Natural killer cell (primary cell): Measurements from ENCODE around the gene PARL. TPM values are rescaled to one million over a fixed set of nuclear protein-coding genes. Genes with fewer than 3 reads are reported as not detected.

Experiments
- ATAC-seq, 3 donors: fragments of 150-1000 bp in 2 of 3; fragments of 200-7000 bp in 1 of 3; cut with Tn5 transposase; 1 replicate in 1 of 3; 2 replicates in 2 of 3; pipeline ENCODE4 v1.10.0; 2021; ENCODE audit warnings: mild to moderate bottlenecking in 2 of 3, moderate library complexity in 2 of 3
- DNase-seq, 2 donors: peaks; one replicate each; pipeline versions ENCODE4 v3.0.0 to v3.0.0-alpha.2; 2013 to 2021; ENCODE audit warnings: mixed read lengths in 1 of 2
- H3K27ac ChIP-seq: one replicate; pipeline ENCODE4 v1.5.1; 2013; ENCODE audit warnings: mild to moderate bottlenecking, low read length
- H3K27me3 ChIP-seq: one replicate; pipeline ENCODE4 v1.6.1; 2013; ENCODE audit warnings: low read length; ENCODE audit not compliant: control insufficient read depth, insufficient read depth
- H3K36me3 ChIP-seq: one replicate; pipeline ENCODE4 v1.6.1; 2013; ENCODE audit warnings: low read length; ENCODE audit not compliant: control insufficient read depth, insufficient read depth
- H3K4me1 ChIP-seq: one replicate; pipeline ENCODE4 v1.6.1; 2013; ENCODE audit warnings: low read length; ENCODE audit not compliant: control insufficient read depth, insufficient read depth
- H3K4me3 ChIP-seq: one replicate; pipeline ENCODE4 v1.5.1; 2013; ENCODE audit warnings: low read length
- H3K9me3 ChIP-seq: one replicate; pipeline ENCODE4 v1.6.1; 2013; ENCODE audit warnings: low read length; ENCODE audit not compliant: control insufficient read depth, insufficient read depth
- H3K27ac Mint-ChIP-seq, 2 donors: one replicate each; pipeline ENCODE4 v1.8.0; 2022; ENCODE audit warnings: mild to moderate bottlenecking in 2 of 2, mixed read lengths in 2 of 2, moderate library complexity in 1 of 2
- H3K27me3 Mint-ChIP-seq, 2 donors: one replicate each; pipeline ENCODE4 v1.8.0; 2022; ENCODE audit warnings: low read depth in 2 of 2, mixed read lengths in 2 of 2
- H3K36me3 Mint-ChIP-seq: one replicate; pipeline ENCODE4 v1.8.0; 2022; ENCODE audit warnings: mixed read lengths
- H3K4me1 Mint-ChIP-seq, 2 donors: one replicate each; pipeline ENCODE4 v1.8.0; 2022; ENCODE audit warnings: mixed read lengths in 2 of 2
- H3K4me3 Mint-ChIP-seq: one replicate; pipeline ENCODE4 v1.8.0; 2022; ENCODE audit warnings: mild to moderate bottlenecking, moderate library complexity, mixed read lengths
- H3K9me3 Mint-ChIP-seq, 2 donors: one replicate each; pipeline ENCODE4 v1.8.0; 2022; ENCODE audit warnings: mixed read lengths in 2 of 2
- WGBS: methylation state at CpG from one replicate; pipeline ENCODE4 v1.1.7; 2013; ENCODE audit warnings: missing lambda C conversion rate; ENCODE audit not compliant: insufficient coverage; 5-methylcytosine and 5-hydroxymethylcytosine counted together
- intact Hi-C: fragments of 100-400 bp; cut with micrococcal nuclease; formaldehyde crosslinking; loops from one replicate; pipeline ENCODE4 v1.14.2; 2022
- total RNA-seq, 4 donors: library from RNA; stranded (reverse); fragments of 120-200 nt in 1 of 4; gene quantifications; one replicate each; pipeline versions ENCODE4 v1.2.3 to v1.2.4, GENCODE V29; 2013 to 2022
- TF ChIP-seq, protein P1 (sequence below): fragments of 200-600 bp; IDR thresholded peaks from one replicate; pipeline ENCODE4 v1.8.0; 2022; ENCODE audit warnings: antibody characterized with exemption

The PARL gene
- total RNA-seq, 3 donors from 2014 or later (not counting 1 experiment from before 2014, with no cell fraction given): 35.1 to 47.1 (median 37.7) TPM

DNA sequence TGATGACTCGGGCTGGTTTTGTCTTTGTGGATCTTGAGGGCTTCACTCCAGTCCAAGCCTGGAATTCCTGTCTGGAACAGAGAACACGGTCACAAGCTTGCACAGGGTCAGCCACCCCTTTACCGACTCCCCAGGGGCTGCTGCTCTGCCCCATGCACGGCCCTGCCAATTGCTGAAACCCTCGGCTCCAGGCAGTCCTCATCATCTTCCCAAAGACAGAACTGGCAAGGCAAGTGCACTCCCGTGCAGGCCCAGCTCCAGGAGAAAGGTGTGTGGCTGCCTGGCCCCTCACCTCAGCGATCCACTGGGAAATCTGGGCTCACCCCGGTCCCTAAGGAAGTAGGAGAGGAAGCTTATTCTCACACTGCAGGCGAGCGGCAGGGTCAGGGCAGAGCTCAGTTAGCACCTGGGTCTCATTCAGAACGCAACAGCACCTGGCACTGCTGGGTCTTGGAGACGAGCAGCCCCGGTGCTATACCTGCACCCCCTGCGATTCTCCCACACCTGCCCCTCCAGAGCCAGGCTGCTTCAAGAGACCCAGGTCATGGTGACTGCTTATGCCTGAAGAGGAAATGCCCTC, 66.5 kb downstream of the PARL start:
- intact Hi-C loops: no loop called here
- no peak overlapping the region for H3K4me3 Mint-ChIP-seq
- H3K27me3 Mint-ChIP-seq: no peaks in the 10 kb centered on the region
- H3K4me3 ChIP-seq: no peak overlapping the region
- TF ChIP-seq, protein P1, sequence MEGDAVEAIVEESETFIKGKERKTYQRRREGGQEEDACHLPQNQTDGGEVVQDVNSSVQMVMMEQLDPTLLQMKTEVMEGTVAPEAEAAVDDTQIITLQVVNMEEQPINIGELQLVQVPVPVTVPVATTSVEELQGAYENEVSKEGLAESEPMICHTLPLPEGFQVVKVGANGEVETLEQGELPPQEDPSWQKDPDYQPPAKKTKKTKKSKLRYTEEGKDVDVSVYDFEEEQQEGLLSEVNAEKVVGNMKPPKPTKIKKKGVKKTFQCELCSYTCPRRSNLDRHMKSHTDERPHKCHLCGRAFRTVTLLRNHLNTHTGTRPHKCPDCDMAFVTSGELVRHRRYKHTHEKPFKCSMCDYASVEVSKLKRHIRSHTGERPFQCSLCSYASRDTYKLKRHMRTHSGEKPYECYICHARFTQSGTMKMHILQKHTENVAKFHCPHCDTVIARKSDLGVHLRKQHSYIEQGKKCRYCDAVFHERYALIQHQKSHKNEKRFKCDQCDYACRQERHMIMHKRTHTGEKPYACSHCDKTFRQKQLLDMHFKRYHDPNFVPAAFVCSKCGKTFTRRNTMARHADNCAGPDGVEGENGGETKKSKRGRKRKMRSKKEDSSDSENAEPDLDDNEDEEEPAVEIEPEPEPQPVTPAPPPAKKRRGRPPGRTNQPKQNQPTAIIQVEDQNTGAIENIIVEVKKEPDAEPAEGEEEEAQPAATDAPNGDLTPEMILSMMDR: no peak
- H3K27ac ChIP-seq: no peak overlapping the region
- H3K36me3 Mint-ChIP-seq: no peaks in the 10 kb centered on the region
- DNase-seq (no peak), ATAC-seq (no peak)
- no peaks in the 10 kb centered on the region for H3K9me3 ChIP-seq
- no peaks in the 10 kb centered on the region for H3K27me3 ChIP-seq
- H3K4me1 ChIP-seq: peaks cover 14% of the 10 kb centered on the region
- no peak overlapping the region for H3K27ac Mint-ChIP-seq
- 93% methylated on average over 14 of the region's 14 CpGs for WGBS
- no peaks in the 10 kb centered on the region for H3K36me3 ChIP-seq
- peaks cover 0 to 10% of the 10 kb centered on the region in 2 donors for H3K4me1 Mint-ChIP-seq
- no peaks in the 10 kb centered on the region for H3K9me3 Mint-ChIP-seq

- Mint-ChIP-seq H3K4me1 (peaks cover 0 to 10% of the 10 kb centered on the region in 2 donors), H3K27ac (no peak overlapping the region), H3K4me3 (no peak overlapping the region), H3K36me3 (no peaks in the 10 kb centered on the region), H3K27me3 (no peaks in the 10 kb centered on the region), H3K9me3 (no peaks in the 10 kb centered on the region)
- intact Hi-C loops: no loop called here
- Histone ChIP-seq H3K36me3 (no peaks in the 10 kb centered on the region), H3K4me1 (peaks cover 14% of the 10 kb centered on the region), H3K27ac (no peak overlapping the region), H3K27me3 (no peaks in the 10 kb centered on the region), H3K4me3 (no peak overlapping the region), H3K9me3 (no peaks in the 10 kb centered on the region)
- no peak for ATAC-seq
- WGBS: 100% methylated on average over 8 of the region's 9 CpGs
- no peak for DNase-seq
- TF ChIP-seq, protein P1: no peak
Observed at GRCh38 chr3:183817639-183818038, 67.0 kb downstream of the PARL start.

DNA sequence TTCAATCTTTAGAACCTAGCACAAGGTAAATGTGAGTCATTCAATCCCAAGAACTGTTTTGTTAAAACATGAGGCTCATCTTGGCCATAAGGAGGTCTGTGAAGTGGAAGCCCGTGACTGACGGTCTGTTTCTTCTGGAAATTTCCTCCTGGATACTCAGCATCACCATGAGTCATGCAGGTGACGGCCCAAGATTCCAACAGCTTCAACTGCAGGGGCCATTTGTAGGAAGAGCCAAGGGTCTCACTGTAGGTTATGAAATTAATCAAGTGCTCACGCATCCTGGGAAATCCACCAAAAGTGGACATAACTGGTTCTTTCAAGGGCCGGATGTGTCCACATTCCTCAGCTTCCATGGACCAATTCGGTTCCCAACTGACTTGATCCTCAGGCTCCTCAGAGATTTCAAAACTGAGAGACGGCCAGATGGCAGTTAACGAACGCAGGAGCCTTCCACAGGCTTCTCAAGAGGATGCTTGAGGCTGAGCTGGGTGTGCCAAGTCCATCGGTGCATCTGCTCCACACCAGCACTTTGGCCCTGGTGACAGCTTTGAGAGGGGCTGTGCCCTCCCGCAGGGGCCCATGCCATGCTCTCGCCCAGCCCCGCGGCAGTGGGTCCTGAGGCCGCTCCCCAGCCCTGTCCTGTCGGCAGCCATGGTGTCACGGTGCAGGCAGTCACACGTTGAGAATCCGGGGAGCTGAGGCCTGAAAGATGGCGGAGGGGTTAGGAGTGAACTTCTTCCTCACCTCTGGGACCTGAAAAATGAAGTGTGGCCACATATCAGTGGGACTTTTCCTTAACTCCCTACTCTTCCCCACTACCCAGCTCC, 67.8 kb downstream of the PARL start:
- Histone ChIP-seq H3K27me3 (no peaks in the 10 kb centered on the region), H3K4me1 (peaks cover 14% of the 10 kb centered on the region), H3K4me3 (no peak overlapping the region), H3K27ac (no peak overlapping the region), H3K9me3 (no peaks in the 10 kb centered on the region), H3K36me3 (no peaks in the 10 kb centered on the region)
- Mint-ChIP-seq H3K4me3 (no peak overlapping the region), H3K27me3 (no peaks in the 10 kb centered on the region), H3K27ac (no peak overlapping the region), H3K36me3 (no peaks in the 10 kb centered on the region), H3K9me3 (no peaks in the 10 kb centered on the region), H3K4me1 (peaks cover 0 to 5% of the 10 kb centered on the region in 2 donors)
- WGBS: 88% methylated on average over 20 of the region's 20 CpGs
- intact Hi-C loops: no loop called here
- no peak for ATAC-seq
- no peak for DNase-seq
- TF ChIP-seq, protein P1: no peak
